DND-41 (cell line): ENCODE results near the gene PUM1.
"Not testable (repeated sequence)": the region's sequence is repeated elsewhere in the genome, so short reads cannot be mapped to it uniquely, and the experiment has no call there.

ENCODE experiments used
- EZH2 ChIP-seq: IDR thresholded peaks from 3 replicates; pipeline ENCODE4 v1.6.1; 2012; ENCODE audit warnings: borderline replicate concordance, low read depth, mild to moderate bottlenecking, moderate library complexity, low read length, inconsistent platforms; ENCODE audit not compliant: severe bottlenecking
- TF ChIP-seq, protein P1 (sequence below): IDR thresholded peaks from 2 replicates; pipeline ENCODE4 v1.5.1; 2012; ENCODE audit warnings: borderline replicate concordance, low read length, moderate library complexity, mild to moderate bottlenecking; ENCODE audit not compliant: poor library complexity, severe bottlenecking; ENCODE audit errors: extremely low read depth

DNA sequence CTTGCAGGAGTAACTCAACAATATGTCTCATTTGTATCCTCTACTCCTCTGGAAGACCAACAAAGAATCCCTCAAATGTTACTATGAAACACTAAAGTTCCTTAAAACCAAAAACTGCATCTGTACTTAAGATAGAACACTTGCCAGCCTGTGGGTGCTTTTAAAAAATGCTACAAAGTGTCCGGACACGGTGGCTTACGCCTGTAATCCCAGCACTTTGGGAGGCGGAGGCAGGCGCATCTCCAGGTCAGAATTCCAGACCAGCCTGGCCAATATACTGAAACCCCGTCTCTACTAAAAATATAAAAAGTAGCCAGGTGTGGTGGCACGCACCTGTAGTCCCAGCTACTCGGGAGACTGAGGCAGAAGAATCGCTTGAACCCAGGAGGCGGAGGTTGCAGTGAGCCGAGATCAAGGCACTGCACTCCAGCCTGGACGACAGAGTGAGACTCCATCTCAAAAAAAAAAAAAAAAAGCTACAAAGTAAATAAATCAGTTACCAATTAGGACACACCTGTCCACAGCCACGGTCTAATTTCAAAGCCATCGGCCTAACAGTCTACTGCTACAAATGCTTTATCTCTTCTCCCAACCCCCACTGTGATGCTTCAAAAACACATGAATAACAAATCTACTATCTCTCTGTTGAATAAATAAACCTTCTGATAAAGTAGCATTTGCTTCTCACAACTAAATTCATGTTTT lies 3.2 kb downstream of the PUM1 start:
- TF ChIP-seq, protein P1, sequence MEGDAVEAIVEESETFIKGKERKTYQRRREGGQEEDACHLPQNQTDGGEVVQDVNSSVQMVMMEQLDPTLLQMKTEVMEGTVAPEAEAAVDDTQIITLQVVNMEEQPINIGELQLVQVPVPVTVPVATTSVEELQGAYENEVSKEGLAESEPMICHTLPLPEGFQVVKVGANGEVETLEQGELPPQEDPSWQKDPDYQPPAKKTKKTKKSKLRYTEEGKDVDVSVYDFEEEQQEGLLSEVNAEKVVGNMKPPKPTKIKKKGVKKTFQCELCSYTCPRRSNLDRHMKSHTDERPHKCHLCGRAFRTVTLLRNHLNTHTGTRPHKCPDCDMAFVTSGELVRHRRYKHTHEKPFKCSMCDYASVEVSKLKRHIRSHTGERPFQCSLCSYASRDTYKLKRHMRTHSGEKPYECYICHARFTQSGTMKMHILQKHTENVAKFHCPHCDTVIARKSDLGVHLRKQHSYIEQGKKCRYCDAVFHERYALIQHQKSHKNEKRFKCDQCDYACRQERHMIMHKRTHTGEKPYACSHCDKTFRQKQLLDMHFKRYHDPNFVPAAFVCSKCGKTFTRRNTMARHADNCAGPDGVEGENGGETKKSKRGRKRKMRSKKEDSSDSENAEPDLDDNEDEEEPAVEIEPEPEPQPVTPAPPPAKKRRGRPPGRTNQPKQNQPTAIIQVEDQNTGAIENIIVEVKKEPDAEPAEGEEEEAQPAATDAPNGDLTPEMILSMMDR: not testable (repeated sequence)
- TF ChIP-seq EZH2: not testable (repeated sequence)
